Breast epithelium (tissue), 3 donors: ENCODE measurements around the gene APLP2.

Experiments
- POLR2A ChIP-seq: fragments of 450-650 bp; IDR thresholded peaks from one replicate; pipeline ENCODE4 v1.6.1; 2016; ENCODE audit warnings: antibody characterized with exemption, mild to moderate bottlenecking, moderate library complexity
- POLR2AphosphoS5 ChIP-seq, 3 donors: sonication (generic); formaldehyde crosslinking; IDR thresholded peaks; one replicate each; pipeline ENCODE4 v1.6.1; 2017; ENCODE audit warnings: antibody characterized with exemption in 3 of 3
- TF ChIP-seq, protein P1 (sequence below), 3 donors: fragments of 450-650 bp; IDR thresholded peaks; one replicate each; pipeline ENCODE4 v1.5.1; 2016 to 2017; ENCODE audit warnings: antibody characterized with exemption in 3 of 3, mild to moderate bottlenecking in 3 of 3, moderate library complexity in 3 of 3

DNA sequence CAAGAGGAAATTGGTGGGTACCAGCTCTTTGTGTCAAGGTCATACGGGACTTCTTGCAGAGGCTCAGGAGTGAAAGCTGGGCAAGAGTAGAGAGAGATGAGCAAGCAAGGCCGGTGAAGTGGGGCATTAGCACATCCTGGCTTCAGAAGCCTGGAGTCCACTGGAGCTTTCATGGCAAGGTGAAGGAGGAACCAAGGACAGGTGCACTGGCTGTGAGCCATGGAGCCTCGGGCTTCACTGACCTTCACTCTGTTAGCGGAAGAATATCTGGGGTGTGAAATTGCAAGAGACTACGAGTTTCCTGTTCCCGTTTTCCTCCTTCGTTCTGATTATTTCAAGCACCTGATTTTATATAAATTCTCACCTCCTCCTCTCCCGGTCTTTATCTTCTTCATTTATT, 64.0 kb downstream of the APLP2 start:
- TF ChIP-seq POLR2AphosphoS5 (IDR thresholded peaks at IDR 0.05) (no peak), POLR2A (no peak)
- TF ChIP-seq, protein P1, sequence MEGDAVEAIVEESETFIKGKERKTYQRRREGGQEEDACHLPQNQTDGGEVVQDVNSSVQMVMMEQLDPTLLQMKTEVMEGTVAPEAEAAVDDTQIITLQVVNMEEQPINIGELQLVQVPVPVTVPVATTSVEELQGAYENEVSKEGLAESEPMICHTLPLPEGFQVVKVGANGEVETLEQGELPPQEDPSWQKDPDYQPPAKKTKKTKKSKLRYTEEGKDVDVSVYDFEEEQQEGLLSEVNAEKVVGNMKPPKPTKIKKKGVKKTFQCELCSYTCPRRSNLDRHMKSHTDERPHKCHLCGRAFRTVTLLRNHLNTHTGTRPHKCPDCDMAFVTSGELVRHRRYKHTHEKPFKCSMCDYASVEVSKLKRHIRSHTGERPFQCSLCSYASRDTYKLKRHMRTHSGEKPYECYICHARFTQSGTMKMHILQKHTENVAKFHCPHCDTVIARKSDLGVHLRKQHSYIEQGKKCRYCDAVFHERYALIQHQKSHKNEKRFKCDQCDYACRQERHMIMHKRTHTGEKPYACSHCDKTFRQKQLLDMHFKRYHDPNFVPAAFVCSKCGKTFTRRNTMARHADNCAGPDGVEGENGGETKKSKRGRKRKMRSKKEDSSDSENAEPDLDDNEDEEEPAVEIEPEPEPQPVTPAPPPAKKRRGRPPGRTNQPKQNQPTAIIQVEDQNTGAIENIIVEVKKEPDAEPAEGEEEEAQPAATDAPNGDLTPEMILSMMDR (IDR thresholded peaks at IDR 0.05), result no peak
